ENCODE results near the gene PLA2G2D. TPM values are rescaled to one million over a fixed set of nuclear protein-coding genes. Genes with fewer than 3 reads are reported as not detected.

Gene PLA2G2D
- total RNA-seq, 1 donor from 2014 or later = 0.27 TPM

DNA sequence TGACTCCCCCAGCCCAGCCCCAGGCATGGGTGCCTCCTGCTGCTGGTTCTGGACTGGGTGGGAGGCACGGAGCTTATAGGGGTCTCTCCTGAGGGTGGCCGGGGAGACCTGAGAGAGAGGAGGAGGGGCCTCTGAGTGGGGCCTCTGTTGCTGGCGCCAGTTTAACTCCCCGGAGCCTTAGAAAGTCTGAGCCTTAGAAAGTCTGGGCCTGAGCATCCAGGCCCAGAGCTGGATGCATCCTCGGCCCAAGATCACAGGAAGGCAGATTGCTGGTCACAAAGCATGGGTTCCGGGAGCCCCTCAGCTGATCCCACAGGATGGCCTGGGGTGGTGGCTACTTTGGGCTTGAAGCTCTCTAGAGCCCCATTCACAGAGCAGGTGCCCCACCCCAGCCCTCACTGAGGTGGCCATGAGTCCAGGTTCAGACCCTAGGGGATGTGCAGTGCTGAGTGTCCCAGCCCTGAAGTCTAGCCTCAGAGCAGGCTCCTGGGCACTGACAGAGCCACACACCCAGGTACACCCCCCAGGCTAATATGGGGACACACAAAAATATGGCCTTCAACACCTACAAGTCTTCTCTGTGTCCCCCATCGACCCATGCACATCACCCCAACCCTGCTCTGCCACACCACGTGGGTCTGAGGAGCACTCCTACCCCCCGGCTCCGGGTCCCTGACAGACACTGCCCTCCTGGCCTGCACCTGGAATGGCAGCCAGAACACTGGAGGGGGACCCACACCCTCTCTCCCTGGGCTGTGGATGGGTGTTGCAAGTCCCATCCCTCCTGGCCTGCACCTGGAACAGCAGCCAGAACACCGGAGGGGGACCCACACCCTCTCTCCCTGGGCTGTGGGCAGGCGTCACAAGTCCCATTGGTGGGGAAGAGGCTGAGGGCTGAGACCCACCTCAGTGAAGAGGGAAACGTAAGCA, 29.5 kb upstream of the PLA2G2D start:
- no peak for DNase-seq
- no peak for TF ChIP-seq CTCF (IDR thresholded peaks at IDR 0.05)
- H3K27me3 ChIP-seq (ENCODE audit: low read depth) = peaks cover 4% of the 10 kb centered on the region

GRCh38 chr1:20147846-20148570, 28.7 kb upstream of the PLA2G2D start:
- no peak overlapping the region for H3K4me3 ChIP-seq
- DNase-seq = no peak
- no peak for ATAC-seq
- peaks cover 4% of the 10 kb centered on the region for H3K27me3 ChIP-seq (ENCODE audit: low read depth)
- intact Hi-C loops (cut with DNase I) = no loop called here
- TF ChIP-seq CTCF (IDR thresholded peaks at IDR 0.05) = no peak
- H3K9me3 ChIP-seq = no peaks in the 10 kb centered on the region
- H3K27ac ChIP-seq = no peak overlapping the region
- peaks cover 14% of the 10 kb centered on the region for H3K4me1 ChIP-seq
- no peaks in the 10 kb centered on the region for H3K36me3 ChIP-seq

More for the DNA sequence above, 29.5 kb upstream of the PLA2G2D start:
- Histone ChIP-seq H3K27ac (no peak overlapping the region), H3K4me3 (no peak overlapping the region), H3K9me3 (no peaks in the 10 kb centered on the region), H3K4me1 (peaks cover 16% of the 10 kb centered on the region), H3K36me3 (no peaks in the 10 kb centered on the region)
- intact Hi-C loops (cut with DNase I) = no loop called here
- no peak for ATAC-seq

DNA sequence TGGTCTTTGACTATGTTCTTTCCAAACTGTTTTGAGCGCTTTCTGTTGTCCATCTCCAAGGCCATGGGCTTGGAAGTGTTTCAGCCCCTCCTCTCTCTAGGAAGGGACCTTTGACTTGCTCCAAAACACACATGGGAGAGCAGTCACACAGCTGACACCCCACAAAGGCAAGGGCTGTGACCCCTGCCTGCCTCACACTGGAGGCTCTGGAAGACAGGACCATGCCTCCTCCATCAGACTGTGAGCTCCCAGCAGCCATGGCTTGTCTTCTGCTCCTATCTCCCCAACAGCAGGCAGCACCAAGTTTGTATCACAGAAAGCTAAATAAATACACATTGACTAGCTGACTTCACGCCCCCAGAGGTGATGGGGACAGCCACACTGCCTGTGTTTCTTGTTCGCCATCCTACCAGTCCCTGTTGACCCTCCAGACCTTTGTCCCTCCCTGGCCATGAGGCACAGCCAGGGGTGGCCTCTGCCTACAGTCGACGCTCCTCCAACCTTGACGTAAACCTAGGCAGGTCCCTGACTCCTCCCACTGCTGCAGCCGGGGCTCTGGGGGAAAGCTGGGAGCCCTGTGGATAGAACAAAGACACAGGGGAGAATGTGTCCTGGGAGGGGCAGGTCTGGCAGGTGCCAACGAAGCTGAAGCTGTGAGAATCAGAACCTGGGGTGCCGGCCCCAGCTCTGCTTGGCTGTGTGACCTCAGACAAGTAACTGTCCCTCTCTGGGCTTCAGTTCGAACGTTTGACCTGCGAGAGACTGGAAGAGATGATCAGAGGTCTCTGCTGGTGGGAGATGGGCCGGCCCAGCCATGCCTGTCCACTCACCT, 24.6 kb upstream of the PLA2G2D start:
- no peak for TF ChIP-seq CTCF (IDR thresholded peaks at IDR 0.05)
- DNase-seq (peak; percentile 27), ATAC-seq (no peak)
- Histone ChIP-seq H3K4me3 (no peak overlapping the region), H3K27ac (no peak overlapping the region), H3K27me3 (ENCODE audit: low read depth) (no peaks in the 10 kb centered on the region), H3K9me3 (no peaks in the 10 kb centered on the region), H3K4me1 (no peaks in the 10 kb centered on the region), H3K36me3 (no peaks in the 10 kb centered on the region)
- intact Hi-C loops (cut with DNase I) = no loop called here

DNA sequence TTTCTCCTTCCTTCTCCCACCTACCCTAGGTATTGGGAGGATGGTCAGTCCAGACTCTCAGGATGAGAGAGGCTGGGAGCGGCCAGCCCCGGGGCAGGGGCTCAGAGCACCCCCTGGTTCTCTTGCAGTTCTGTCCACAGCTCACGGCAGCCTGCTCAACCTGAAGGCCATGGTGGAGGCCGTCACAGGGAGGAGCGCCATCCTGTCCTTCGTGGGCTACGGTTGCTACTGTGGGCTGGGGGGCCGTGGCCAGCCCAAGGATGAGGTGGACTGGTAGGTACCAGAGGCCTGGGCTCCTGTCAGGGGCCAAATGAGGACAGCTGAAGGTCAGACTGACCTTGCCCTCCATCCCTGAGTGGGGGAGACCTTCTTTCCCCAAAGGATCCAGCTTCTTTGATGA, 24.0 kb upstream of the PLA2G2D start:
- no peaks in the 10 kb centered on the region for H3K36me3 ChIP-seq
- intact Hi-C loops (cut with DNase I) = no loop called here
- ATAC-seq (no peak), DNase-seq (peak; percentile 28)
- no peaks in the 10 kb centered on the region for H3K9me3 ChIP-seq
- no peak overlapping the region for H3K27ac ChIP-seq
- no peak overlapping the region for H3K4me3 ChIP-seq
- no peak for TF ChIP-seq CTCF (IDR thresholded peaks at IDR 0.05)
- no peaks in the 10 kb centered on the region for H3K4me1 ChIP-seq
- no peaks in the 10 kb centered on the region for H3K27me3 ChIP-seq (ENCODE audit: low read depth)

DNA sequence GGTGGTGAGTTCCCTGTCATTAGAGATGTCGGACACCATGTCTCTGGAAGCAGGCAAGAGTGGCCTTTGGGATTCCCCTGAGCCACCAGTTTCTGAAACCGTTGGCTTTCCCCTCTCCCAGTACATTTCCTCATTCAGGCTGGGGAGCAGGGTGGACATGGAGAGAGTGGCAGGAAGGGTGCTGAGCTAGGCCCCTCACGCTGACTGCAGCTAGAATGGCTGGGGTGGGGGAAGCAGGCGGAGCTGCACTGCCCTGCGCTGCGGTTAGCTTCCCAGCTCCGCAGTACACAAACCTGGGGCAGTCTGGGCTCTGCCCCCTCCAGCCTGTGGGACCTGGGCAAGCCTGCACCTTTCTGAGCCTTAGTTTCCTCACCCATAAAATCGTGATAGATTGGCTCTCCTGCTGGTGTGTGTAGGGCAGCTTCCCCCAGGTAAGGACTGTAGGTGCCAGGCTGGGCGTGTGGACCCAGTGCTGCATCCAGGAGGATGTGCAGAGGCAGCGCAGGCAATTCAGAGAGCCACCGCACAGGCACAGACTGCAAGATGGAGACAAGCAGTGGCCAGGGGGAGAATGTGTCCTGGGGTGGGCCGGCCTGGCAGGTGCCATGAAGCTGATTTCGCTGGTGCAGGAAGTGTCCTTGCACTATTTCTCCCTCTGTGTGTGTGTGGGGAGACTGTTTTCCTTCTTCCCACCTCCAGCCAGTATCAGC, 22.8 kb upstream of the PLA2G2D start:
- Histone ChIP-seq H3K4me3 (no peak overlapping the region), H3K36me3 (no peaks in the 10 kb centered on the region), H3K9me3 (no peaks in the 10 kb centered on the region), H3K4me1 (no peaks in the 10 kb centered on the region), H3K27ac (no peak overlapping the region), H3K27me3 (ENCODE audit: low read depth) (no peaks in the 10 kb centered on the region)
- no peak for TF ChIP-seq CTCF (IDR thresholded peaks at IDR 0.05)
- ATAC-seq (no peak), DNase-seq (peak; percentile 38)
- intact Hi-C loops (cut with DNase I) = no loop called here

Measured in lower lobe of right lung (tissue), 2 donors.